Measurements from ENCODE around the gene LMX1B.

The LMX1B gene

DNA sequence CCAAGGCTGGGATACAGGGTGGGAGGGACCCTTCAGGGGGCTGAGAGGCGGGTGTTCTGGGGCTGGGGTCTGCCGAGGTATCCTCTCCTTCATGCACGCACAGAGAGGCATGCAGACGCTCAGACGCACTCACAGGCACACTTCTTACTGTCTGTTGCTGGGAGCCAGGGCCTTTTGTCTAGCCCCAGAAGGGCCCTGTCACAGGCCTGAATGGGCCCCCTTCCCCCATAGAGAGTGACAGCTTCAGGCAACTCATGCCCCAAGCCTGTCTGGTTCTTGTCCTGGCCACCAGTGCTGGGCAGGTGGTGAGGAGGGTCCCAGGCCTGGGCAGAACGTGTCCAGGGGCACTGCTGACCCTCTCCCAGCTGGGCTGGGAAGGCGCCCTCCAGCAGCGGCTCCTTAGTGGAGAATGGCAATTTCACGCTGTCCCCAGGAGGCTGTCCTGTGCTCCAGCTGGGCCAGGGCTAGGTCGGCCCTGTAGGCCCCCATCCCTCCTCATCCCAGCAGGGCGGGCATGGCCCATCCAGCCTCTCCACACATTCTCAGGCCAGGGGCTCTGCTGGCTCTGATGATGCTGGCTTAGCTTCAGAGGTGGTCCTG, 45.3 kb downstream of the LMX1B start:
- DNase-seq (ENCODE audit: low read depth) = no peak

DNA sequence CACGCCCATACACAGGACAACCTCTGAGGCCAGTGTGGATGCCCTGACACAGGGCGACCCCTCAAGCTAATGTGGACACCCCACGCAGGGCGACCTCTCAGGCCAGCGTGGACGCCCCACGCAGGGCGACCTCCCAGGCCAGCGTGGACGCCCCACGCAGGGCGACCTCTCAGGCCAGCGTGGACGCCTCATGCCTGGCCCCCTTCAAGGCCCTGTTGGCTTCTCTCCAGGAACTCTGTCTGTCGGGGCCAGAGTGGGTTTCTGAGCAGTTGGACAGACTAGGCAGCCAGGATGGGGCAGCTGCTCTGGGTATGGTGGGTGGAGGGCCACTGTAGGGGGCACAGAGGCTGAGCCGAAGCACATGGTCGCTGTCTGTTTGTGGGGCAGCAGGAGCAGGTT, 47.4 kb downstream of the LMX1B start:
- no peak for DNase-seq (ENCODE audit: low read depth)

DNA sequence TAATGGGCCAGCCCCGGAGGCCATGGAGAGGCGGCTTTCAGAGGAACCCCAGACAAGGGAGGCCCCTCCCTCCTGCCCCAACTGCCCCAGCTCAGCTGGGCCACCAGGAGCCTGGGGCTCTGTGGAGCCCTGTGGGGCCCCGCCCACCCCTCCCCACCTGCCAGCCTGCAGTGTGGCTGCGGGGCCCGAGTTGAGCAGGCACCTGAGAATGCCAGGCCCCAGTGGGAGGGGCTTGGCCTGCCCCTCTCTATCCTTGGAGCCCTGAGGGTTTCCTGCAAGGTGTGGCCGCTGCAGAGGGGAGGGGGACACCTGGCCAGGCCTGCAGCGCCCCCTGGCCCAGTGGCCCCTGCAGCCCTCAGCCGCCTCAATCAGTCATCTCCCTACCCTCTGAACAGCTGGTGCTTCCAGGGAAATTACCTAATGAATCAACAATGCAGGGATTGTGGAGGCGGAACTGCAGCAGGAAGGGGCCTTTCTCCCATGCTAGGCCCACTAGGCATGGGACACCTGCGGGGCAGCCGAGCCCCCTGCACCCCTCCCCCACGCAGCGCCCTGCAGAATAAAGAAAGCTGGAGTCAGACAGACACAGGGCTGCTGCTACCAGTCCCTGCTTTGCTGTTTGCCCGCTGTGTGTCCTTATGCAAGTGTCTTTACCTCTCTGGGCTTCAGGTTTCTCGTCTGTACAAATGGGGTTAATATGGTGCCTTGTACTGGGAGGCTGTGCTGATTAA, 48.0 kb downstream of the LMX1B start:
- DNase-seq (ENCODE audit: low read depth) = no peak

DNA sequence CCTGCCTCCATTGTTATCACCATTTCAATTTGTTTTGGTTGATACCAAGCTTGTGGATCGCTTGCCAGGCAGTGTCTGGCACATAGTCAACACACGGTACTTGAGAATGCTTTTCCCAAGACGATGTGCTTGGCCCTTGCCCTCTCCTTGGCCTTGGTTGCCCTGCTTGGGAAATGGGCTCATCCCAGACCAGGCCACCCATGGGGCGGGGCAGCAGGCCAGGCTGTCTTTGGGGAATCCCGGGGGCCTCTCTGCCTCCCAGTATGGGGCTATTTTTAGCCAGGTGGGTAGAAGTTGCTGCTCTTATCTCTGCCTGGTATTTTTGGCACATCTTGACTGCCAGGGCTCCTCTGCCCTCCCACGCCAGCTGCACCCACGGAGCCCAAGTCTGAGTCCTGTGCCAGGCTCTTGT, 49.9 kb downstream of the LMX1B start:
- no peak for DNase-seq (ENCODE audit: low read depth)

DNA sequence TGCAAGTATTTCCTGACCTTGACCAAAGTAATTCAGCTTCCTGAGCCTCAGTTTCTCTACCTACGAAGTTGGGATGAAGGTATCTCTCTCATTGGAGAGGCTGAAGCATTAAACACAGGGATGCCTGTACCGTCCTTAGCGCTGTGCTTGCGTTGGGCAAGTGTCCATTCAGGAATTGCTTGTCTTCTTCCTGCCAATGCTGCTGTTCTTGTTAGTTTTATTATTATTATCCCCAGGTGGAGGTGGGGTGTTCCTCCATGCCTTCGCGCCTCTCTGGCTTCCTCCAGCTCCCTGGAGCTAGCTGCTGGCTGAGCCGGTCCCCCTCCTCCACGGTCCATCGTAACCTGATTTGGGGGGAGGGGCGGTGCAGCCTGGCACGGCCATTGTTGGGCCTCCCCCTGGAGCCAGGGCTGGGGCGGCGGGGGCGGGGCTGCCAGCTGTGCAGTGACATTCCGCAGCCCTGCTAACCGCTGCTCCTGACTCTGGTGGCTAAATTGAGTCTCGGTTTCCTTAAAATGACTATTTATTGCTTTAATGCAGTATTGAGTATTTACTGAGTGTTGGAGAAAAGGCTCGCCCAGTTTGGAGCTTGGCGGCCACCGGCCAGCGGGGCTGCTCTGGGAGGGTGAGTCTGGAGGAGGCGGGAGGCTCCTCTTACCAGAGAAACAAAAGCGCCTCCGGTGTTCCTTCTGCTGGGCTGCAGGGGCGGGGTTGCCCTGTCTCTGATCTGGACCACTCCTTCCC, 51.3 kb downstream of the LMX1B start:
- no peak for DNase-seq (ENCODE audit: low read depth)

DNA sequence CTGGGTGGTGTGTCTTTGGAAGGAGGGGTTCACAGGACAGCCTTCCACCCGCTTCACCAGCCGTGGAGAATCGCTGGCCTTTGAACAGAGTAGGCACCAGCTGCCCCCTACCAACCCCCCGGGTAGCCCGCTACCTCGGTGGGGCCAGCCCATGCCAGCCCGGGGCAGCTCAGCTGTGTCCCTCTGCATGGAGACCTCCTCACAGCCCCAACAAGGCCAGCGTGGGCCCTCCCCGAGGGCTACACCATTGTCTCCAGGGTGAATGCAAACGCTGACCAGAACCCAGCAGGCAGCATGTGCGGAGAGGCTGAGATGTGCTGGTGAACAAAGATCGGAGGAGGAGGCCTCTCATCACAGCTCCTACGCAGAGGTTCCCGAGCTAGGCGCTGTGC, 51.9 kb downstream of the LMX1B start:
- no peak for DNase-seq (ENCODE audit: low read depth)

DNA sequence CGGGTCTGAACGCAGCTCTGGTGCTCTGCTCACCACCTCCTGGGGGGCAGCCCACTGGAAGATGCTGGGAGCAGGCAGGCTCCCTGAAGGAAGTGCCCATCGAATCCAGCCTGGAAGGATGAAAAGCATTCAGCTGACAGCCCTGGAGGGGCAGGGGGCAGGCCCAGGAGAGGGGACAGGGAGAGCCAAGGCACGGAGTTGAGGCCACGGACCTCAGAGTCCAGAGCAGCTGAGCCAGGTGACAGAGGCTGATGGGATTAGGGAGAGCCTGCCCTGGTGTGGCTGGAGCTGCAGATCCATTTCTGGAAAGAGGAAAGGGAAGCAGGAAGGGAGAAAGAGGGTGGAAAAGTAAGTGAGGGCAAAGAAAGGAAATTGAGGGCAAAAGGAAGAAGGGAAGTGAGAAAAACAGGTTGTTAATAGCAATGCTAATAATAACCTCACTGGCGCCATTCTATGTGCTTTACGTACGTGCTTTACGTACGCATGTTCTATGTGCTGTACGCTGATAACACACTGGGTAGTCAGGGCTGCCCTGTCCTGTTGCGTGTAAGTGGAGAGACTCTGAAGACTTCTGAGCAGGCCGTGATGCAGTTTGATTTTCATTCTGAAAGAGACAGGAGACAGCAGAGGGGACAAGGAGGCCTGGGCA, 52.6 kb downstream of the LMX1B start:
- DNase-seq (ENCODE audit: low read depth) = no peak

DNA sequence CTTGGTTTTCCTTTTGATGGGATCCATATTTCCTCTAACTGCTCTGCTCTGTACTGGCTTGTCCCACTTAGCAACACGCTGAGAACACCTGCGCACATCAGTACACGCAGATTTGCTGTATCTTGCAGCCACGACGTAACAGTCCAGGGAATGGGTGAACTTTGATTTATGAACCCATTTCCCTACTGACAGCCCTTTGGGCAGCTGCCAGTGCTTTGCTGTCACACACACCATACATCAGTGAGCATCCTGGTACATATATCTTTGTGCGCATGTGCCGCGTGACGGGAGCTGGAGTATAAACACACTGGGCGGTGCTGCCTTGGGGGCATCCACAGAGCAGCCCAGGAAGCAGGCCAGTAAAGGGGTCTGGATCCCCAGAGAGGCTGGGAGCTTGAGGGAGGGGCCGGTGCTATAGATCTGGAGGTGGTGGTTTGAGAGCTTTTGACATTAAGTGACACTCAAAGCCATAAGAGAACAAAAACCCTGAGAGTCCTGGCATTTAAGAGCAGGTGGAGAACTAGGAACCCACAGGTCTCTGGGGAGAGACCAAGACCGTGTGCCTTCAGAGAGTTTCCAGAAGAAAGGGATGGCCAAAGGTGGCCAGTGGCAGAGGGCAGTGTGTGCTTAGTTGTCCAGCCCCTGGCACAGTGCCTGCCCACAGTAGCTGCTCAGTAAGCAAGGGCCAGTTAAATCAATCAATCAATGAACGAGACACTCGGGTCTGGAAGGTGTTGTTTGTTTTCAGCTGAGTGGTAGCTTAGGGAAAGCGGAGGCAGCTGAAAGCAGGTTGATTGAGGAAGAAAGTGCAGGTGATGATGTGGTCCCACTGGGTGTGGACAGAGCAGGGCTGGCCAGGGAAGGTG, 53.7 kb downstream of the LMX1B start:
- DNase-seq (ENCODE audit: low read depth) = no peak

DNA sequence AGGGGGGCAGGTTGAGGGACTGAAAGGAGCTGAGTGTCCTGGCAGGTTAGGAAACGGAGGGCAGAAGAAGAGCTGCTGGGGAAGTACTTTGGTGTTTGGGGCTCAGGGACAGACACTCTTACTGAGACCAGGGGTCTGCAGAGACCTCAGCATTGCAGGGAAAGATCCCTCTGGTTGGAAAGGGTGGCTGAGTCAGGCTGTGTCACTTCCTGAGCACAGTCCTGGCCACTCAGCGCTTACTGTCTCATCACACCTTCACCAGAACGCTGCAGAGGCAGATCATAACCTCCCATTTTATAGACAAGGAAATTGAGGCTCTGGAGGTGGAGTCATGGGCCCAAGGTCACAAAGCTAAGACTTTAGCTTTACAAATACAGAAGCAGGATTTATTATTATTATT, 54.3 kb downstream of the LMX1B start:
- DNase-seq (ENCODE audit: low read depth) = no peak

DNA sequence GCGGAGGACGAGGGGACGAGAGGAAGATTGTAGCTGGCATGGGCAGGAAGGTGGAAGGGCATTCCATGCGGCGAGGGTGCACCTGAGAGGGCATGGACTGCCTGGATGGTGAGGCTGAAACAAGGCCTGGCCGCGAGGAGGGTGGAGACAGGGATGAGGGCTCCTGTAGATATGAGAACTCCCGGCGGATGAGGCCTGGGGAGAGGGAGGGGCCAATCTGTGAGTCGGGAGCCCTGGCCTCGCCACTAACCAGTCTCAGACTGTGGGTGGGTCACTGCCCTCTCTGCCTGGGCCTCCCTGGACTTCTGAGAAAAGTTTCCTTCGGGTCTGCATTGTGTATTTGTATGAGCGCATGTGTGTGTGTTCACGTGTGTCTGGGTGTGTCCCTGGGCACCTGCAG, 55.4 kb downstream of the LMX1B start:
- no peak for DNase-seq (ENCODE audit: low read depth)

DNA sequence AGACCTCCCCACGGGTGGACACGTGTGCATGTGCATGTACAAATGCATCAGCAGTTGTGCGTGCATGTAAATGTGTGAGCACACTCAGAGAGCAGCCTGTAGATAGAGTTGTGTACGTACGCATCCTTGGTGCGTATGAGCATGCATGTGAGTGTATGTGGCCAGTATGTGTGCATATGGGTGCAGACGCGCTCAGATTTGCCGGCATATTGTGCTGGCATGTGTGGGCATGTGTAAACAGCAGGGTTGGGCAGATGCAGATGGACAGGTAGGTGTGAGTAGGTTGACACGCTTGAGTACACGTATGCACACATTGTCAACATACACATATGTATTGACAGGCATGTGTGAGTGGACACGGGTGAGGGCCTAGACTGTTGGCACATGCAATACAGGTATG, 56.5 kb downstream of the LMX1B start:
- no peak for DNase-seq (ENCODE audit: low read depth)

DNA sequence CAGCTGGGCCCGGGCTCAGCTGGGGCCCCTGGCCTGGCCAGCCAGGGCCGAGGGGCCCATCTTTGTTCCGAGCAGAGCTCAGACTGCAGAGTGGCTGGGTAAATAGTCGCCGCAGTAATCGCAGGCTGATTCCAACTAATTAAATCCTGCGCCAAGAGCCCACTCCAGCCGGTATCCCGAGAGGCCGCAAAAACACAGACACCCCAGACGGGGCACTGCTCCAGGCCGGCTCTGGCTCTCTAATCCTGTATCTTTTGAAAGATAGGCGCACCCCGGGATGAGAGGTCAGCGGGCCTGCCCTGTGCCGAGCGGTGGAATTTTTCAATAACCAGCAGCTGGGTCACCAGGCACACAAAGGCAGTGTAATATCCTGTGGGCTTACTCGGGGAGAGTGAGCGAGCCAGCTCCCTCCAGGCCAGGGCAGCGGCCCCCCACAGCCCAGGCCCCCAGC, 57.7 kb downstream of the LMX1B start:
- no peak for DNase-seq (ENCODE audit: low read depth)

DNA sequence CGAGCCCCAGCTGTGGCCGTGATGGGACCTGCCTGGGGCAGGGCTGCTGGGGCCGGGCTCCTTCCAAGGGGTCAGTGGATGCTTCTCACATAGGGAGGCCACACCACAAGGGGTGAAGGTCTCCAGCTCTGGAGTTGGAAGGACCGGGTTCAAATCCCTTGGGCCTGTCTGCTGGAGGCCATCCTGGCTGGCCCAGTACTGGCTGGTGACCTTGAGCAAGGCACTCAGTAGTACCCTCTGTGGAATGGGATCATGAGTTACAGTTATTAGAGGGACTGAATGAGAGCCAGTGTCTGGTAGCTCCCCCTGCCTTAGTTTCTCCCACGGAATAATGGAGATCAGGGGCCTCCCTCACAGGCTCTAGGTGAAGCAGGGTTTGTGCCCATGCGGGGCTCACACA, 58.3 kb downstream of the LMX1B start:
- no peak for DNase-seq (ENCODE audit: low read depth)

DNA sequence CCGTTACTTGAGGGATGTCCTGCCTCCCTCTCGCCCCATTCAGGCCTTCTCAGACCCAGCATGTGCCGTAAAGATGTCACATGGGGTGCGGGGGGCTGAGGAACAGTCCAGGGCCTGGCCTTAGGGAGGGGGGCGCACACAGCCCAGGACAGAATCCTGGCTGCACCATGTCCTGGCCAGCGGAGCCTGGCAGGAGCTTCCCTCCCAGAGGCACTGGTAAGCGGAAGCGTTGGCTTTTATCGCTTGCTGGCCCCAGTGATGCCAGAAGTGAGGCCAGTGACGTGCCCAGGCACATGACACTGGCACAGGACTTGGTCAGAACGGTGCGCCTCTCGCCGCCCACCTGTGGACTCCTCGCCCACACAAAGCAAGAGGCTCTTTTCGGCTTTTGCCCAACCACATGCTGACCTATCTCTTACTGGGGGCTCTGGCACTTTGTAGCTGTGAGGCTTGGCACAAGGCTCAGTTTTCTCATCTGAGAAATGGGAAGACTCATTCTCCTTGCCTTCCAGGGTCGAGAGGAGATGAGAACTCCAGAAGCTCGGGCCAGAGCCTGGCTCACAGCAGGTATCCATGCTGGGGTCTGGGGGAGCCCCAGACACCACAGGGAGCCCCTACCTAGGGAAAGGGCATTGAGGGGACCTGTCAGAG, 59.0 kb downstream of the LMX1B start:
- no peak for DNase-seq (ENCODE audit: low read depth)

DNA sequence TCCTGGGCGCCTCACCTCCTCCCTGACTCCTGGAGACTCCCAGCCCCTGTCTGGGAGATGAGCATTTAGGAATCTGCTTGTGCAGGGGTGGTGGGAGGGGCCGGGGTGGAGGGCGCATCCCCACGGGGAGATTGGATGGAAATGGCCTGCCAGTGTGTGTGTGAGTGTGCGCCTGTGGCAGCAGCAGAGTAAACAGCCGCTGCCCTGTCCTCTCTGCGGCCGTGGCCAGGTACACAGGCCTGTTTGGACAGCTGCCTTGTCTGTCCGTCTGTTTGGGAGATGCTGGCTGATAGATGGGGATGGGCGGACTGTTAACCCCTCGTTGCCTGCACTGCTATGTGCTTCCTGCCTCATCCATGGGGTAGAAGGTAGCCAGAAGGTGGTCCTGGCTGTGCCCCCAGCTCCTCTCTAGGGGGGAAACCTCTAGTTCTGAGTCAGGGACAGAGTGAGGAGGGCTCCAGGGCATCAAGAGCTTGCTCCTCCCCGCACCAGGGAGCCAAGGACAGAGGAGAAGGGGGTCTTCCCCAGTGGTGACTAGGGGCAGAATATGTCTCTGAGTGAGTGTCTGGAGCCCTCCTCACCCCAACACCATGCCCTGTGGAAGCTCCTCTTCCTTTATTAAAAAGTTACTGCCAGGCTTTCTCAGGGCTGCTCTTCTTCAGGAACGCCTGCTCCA, 60.1 kb downstream of the LMX1B start:
- no peak for DNase-seq (ENCODE audit: low read depth)

DNA sequence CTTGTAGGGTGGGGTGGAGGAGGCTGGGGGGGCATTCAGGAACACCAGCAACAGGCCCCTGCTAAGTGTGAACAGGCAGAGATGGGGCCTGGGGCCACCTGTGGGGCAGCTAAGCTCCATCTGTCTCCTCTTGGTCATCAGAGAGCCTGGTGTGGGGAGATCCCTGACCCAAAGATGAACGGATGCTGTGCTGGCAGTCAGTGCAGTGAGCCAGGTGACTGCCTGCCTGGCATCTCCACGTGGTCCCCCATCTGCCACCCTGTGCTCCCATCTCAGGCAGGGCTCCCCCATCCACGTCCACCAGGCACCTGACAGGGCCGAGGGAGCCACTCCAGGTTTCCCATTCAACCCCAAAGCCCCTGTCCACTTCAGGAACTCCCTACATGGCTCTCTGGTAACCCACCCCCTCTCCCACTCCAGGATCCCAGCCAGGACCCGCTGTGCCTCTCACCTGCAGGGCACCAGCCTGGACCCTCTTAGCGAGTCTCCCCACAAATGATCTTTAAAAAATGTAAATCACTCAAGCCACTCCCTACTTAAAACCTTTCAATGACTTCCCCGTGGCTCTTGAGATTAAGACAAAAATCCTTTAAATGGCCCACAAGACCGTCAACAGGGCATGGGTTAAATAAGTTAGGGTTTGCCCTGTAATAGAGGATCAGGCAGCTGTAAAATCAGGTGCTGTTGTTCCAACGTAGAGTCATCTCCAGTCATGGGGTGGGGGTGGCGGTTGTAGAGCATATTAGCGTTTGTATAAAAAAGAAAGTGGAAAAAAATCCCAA, 60.8 kb downstream of the LMX1B start:
- DNase-seq (ENCODE audit: low read depth) = no peak

DNA sequence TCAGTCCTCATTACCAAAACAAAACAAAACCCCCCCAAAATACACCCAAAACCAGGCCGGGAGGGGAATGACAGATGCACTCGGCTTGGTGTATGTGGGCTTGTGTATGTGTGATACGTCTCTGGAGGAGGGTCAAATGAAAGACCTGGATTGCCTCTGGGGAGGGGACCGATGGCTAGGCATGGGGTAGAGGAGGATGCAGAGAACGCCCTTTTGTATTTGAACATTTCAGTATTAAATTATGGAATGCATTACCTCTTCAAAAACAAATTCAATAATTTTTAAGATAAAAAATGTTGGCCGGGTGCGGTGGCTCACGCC, 61.4 kb downstream of the LMX1B start:
- no peak for DNase-seq (ENCODE audit: low read depth)

DNA sequence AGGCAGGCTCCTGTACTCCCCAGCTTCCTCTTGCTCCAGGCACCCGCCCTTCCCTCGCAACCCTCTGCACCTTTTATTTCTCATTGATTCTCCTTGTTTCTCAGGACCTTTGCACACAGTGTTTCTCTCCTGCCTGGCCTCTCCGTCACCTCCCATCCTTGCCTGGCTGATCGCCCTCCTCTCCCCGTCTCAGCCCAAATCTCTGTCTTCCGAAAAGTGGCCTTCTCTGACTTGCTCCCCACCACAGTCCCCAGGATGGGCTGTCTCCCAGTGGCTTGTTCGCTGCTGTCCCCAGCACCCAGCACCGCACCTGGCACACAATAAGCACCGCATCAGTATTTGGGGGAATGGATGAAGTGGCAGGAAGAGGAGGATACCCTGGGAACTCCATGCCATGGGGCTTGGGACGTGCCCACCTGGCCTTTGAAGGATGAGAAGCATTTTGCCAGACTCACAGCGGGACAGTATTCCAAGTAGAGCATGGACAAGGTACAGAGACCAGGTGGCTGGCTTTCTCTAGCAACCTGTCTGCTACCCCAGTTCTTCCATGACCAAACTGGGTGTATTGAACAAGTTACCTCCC, 62.5 kb downstream of the LMX1B start:
- DNase-seq (ENCODE audit: low read depth) = no peak

DNA sequence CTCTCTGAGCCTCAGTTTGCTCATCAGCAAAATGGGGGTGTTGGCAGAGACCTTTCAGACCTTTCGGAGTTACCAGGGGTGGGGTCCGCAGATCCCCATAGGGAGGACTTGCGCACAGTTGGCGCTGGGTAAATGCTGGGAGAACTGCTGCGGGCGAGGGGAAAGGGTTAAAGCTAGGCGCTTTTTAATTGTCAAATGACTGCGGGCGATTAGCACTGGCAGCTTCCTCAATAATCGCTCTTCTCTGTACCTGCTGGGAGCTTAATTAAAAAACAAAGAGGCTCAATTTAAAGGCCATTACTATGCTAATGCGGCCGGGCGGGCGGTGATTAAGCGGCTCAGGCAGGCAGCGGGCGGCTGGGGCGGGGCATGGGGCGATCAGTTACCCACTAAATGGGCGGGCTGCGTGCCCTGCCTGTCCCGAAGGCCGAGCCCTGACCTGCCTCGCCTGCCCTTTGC, 63.0 kb downstream of the LMX1B start:
- no peak for DNase-seq (ENCODE audit: low read depth)
